IPS-15b (cell line): Measurements from ENCODE around the gene AP3D1.
"Not testable (repeated sequence)": the region's sequence is repeated elsewhere in the genome, so short reads cannot be mapped to it uniquely, and the experiment has no call there.

Source experiments
- H3K27me3 ChIP-seq: one replicate; pipeline ENCODE4 v1.6.1; 2013; ENCODE audit warnings: low read length; ENCODE audit not compliant: control insufficient read depth, insufficient read depth
- H3K36me3 ChIP-seq: one replicate; pipeline ENCODE4 v1.6.1; 2013; ENCODE audit warnings: low read length; ENCODE audit not compliant: control insufficient read depth, insufficient read depth
- H3K4me1 ChIP-seq: one replicate; pipeline ENCODE4 v1.6.1; 2013; ENCODE audit warnings: mild to moderate bottlenecking, low read length; ENCODE audit not compliant: control insufficient read depth, insufficient read depth
- H3K4me3 ChIP-seq: one replicate; pipeline ENCODE4 v1.5.1; 2013; ENCODE audit warnings: low read depth, low read length
- H3K9ac ChIP-seq: one replicate; pipeline ENCODE4 v1.6.1; 2013; ENCODE audit warnings: low read depth, mild to moderate bottlenecking, low read length
- H3K9me3 ChIP-seq: one replicate; pipeline ENCODE4 v1.6.1; 2013; ENCODE audit warnings: mild to moderate bottlenecking, low read length; ENCODE audit not compliant: control insufficient read depth, insufficient read depth

AP3D1 gene

GRCh38 chr19:2129892-2130770, 21.2 kb downstream of the AP3D1 start:
- Histone ChIP-seq H3K9ac (no peak overlapping the region), H3K27me3 (no peaks in the 10 kb centered on the region), H3K9me3 (no peaks in the 10 kb centered on the region), H3K4me1 (no peaks in the 10 kb centered on the region), H3K4me3 (no peak overlapping the region), H3K36me3 (peaks cover 62% of the 10 kb centered on the region)

GRCh38 chr19:2129486-2129885, 21.9 kb downstream of the AP3D1 start:
- peaks cover 62% of the 10 kb centered on the region for H3K36me3 ChIP-seq
- H3K27me3 ChIP-seq, result no peaks in the 10 kb centered on the region
- H3K9ac ChIP-seq, result no peak overlapping the region
- no peaks in the 10 kb centered on the region for H3K4me1 ChIP-seq
- H3K9me3 ChIP-seq, result no peaks in the 10 kb centered on the region
- no peak overlapping the region for H3K4me3 ChIP-seq

GRCh38 chr19:2129022-2129421, 22.3 kb downstream of the AP3D1 start:
- H3K4me3 ChIP-seq, result no peak overlapping the region
- no peaks in the 10 kb centered on the region for H3K27me3 ChIP-seq
- H3K36me3 ChIP-seq, result peaks cover 67% of the 10 kb centered on the region

GRCh38 chr19:2128252-2128651, 23.1 kb downstream of the AP3D1 start:
- H3K9me3 ChIP-seq, H3K4me1 ChIP-seq, H3K4me3 ChIP-seq, H3K27me3 ChIP-seq, H3K9ac ChIP-seq: not testable (repeated sequence)
- peaks cover 74% of the 10 kb centered on the region for H3K36me3 ChIP-seq

More at GRCh38 chr19:2129022-2129421, 22.3 kb downstream of the AP3D1 start:
- no peaks in the 10 kb centered on the region for H3K9me3 ChIP-seq
- H3K9ac ChIP-seq, result no peak overlapping the region
- no peaks in the 10 kb centered on the region for H3K4me1 ChIP-seq

GRCh38 chr19:2127758-2128157, 23.6 kb downstream of the AP3D1 start:
- H3K27me3 ChIP-seq, result no peaks in the 10 kb centered on the region
- no peaks in the 10 kb centered on the region for H3K4me1 ChIP-seq
- peaks cover 74% of the 10 kb centered on the region for H3K36me3 ChIP-seq
- H3K9me3 ChIP-seq, result no peaks in the 10 kb centered on the region
- no peak overlapping the region for H3K9ac ChIP-seq
- H3K4me3 ChIP-seq, result no peak overlapping the region

- Histone ChIP-seq H3K36me3 (peaks cover 74% of the 10 kb centered on the region), H3K4me3 (no peak overlapping the region), H3K9ac (no peak overlapping the region), H3K9me3 (no peaks in the 10 kb centered on the region), H3K4me1 (no peaks in the 10 kb centered on the region), H3K27me3 (no peaks in the 10 kb centered on the region)
Measured at GRCh38 chr19:2126879-2127518, 24.4 kb downstream of the AP3D1 start.

GRCh38 chr19:2123682-2124387, 27.5 kb downstream of the AP3D1 start:
- Histone ChIP-seq H3K4me3 (no peak overlapping the region), H3K36me3 (peaks cover 68% of the 10 kb centered on the region), H3K9ac (no peak overlapping the region), H3K4me1 (no peaks in the 10 kb centered on the region), H3K27me3 (no peaks in the 10 kb centered on the region), H3K9me3 (no peaks in the 10 kb centered on the region)

GRCh38 chr19:2122982-2123381, 28.4 kb downstream of the AP3D1 start:
- Histone ChIP-seq H3K4me3 (no peak overlapping the region), H3K4me1 (no peaks in the 10 kb centered on the region), H3K9ac (no peak overlapping the region), H3K36me3 (peaks cover 76% of the 10 kb centered on the region), H3K27me3 (no peaks in the 10 kb centered on the region), H3K9me3 (no peaks in the 10 kb centered on the region)

GRCh38 chr19:2122251-2122650, 29.1 kb downstream of the AP3D1 start:
- Histone ChIP-seq H3K27me3 (no peaks in the 10 kb centered on the region), H3K4me3 (no peak overlapping the region), H3K9ac (no peak overlapping the region), H3K36me3 (peaks cover 76% of the 10 kb centered on the region), H3K9me3 (no peaks in the 10 kb centered on the region), H3K4me1 (no peaks in the 10 kb centered on the region)

GRCh38 chr19:2121416-2122051, 29.8 kb downstream of the AP3D1 start:
- no peaks in the 10 kb centered on the region for H3K27me3 ChIP-seq
- no peaks in the 10 kb centered on the region for H3K9me3 ChIP-seq
- H3K4me3 ChIP-seq, result no peak overlapping the region
- no peak overlapping the region for H3K9ac ChIP-seq
- no peaks in the 10 kb centered on the region for H3K4me1 ChIP-seq
- peaks cover 76% of the 10 kb centered on the region for H3K36me3 ChIP-seq

- no peaks in the 10 kb centered on the region for H3K4me1 ChIP-seq
- no peaks in the 10 kb centered on the region for H3K9me3 ChIP-seq
- H3K36me3 ChIP-seq, result peaks cover 82% of the 10 kb centered on the region
- no peak overlapping the region for H3K4me3 ChIP-seq
- no peaks in the 10 kb centered on the region for H3K27me3 ChIP-seq
- no peak overlapping the region for H3K9ac ChIP-seq
Measured at GRCh38 chr19:2120821-2121220, 30.5 kb downstream of the AP3D1 start.
